Stimulated activated CD4-positive, alpha-beta T cell treated with anti-CD3 and anti-CD28 coated beads, TNF-alpha, amount 100 ng/mL, for 24 hours (primary cell): Measurements from ENCODE around the gene SCGB1C1.

Experiments used
- DNase-seq, 3 experiments: peaks; one replicate each; pipeline ENCODE4 v3.0.0-alpha.2; 2020; ENCODE audit warnings: low read depth in 3 of 3

SCGB1C1 gene

GRCh38 chr11:205221-206001, 12.5 kb downstream of the SCGB1C1 start:
- no peak for DNase-seq

GRCh38 chr11:206002-206384, 13.1 kb downstream of the SCGB1C1 start:
- no peak for DNase-seq

- no peak for DNase-seq
Observed at GRCh38 chr11:206526-207207, 13.8 kb downstream of the SCGB1C1 start.

GRCh38 chr11:207208-207862, 14.5 kb downstream of the SCGB1C1 start, which contains the start of the genes BET1L and RIC8A:
TSS of gene BET1L (minus strand) at chr11:207399. CDS start at chr11:207321, 78 bp downstream.
TSS of gene RIC8A (plus strand) at chr11:207708. CDS start at chr11:208855, 1,147 bp downstream.
- DNase-seq = peak; percentile 93 to 97 (median 94)

- peak in 1 of 3 experiments; percentile 22 for DNase-seq
Observed at GRCh38 chr11:207863-208180, 14.9 kb downstream of the SCGB1C1 start.

- DNase-seq = peak; percentile 63 to 80 (median 73)
Observed at GRCh38 chr11:208181-208916, 15.5 kb downstream of the SCGB1C1 start.

- DNase-seq = no peak
Observed at GRCh38 chr11:208917-209260, 16.0 kb downstream of the SCGB1C1 start.

- DNase-seq = no peak
Observed at GRCh38 chr11:209275-210121, 16.6 kb downstream of the SCGB1C1 start.

- no peak for DNase-seq
Observed at GRCh38 chr11:210122-210802, 17.4 kb downstream of the SCGB1C1 start.

GRCh38 chr11:210803-211180, 17.9 kb downstream of the SCGB1C1 start:
- no peak for DNase-seq

- DNase-seq = no peak
Observed at GRCh38 chr11:211295-211694, 18.4 kb downstream of the SCGB1C1 start.

- DNase-seq = no peak
Observed at GRCh38 chr11:211741-212140, 18.9 kb downstream of the SCGB1C1 start.

GRCh38 chr11:212150-213100, 19.5 kb downstream of the SCGB1C1 start:
- no peak for DNase-seq

- no peak for DNase-seq
Observed at GRCh38 chr11:213111-213510, 20.2 kb downstream of the SCGB1C1 start.

GRCh38 chr11:214083-214482, 21.2 kb downstream of the SCGB1C1 start:
- DNase-seq = no peak

- DNase-seq = no peak
Observed at GRCh38 chr11:215581-216037, 22.7 kb downstream of the SCGB1C1 start.

- DNase-seq = no peak
Observed at GRCh38 chr11:216081-216974, 23.4 kb downstream of the SCGB1C1 start.

- DNase-seq = no peak
Observed at GRCh38 chr11:217704-218103, 24.8 kb downstream of the SCGB1C1 start.
